Lower lobe of right lung (tissue), 2 donors: ENCODE data around the gene DYRK2. TPM values are rescaled to one million over a fixed set of nuclear protein-coding genes. Genes with fewer than 3 reads are reported as not detected.

Experiments used
- ATAC-seq, 2 donors: fragments of 200-7000 bp; cut with Tn5 transposase; one replicate each; pipeline ENCODE4 v1.9.1; 2020 to 2022; ENCODE audit warnings: mild to moderate bottlenecking in 2 of 2, moderate library complexity in 2 of 2
- DNase-seq: peaks from one replicate; pipeline ENCODE4 v3.0.0-alpha.2; 2020
- H3K27ac ChIP-seq: fragments of 200-600 bp; one replicate; pipeline ENCODE4 v1.8.0; 2022
- H3K27me3 ChIP-seq: fragments of 200-600 bp; one replicate; pipeline ENCODE4 v1.8.0; 2022; ENCODE audit warnings: low read depth
- H3K36me3 ChIP-seq: fragments of 200-600 bp; one replicate; pipeline ENCODE4 v1.8.0; 2022; ENCODE audit warnings: mild to moderate bottlenecking
- H3K4me1 ChIP-seq: fragments of 200-600 bp; one replicate; pipeline ENCODE4 v1.8.0; 2022
- H3K4me3 ChIP-seq: fragments of 200-600 bp; one replicate; pipeline ENCODE4 v1.8.0; 2022; ENCODE audit warnings: mild to moderate bottlenecking
- H3K9me3 ChIP-seq: fragments of 200-600 bp; one replicate; pipeline ENCODE4 v1.8.0; 2022
- CTCF ChIP-seq: fragments of 200-600 bp; IDR thresholded peaks from one replicate; pipeline ENCODE4 v1.8.0; 2022; ENCODE audit warnings: antibody characterized with exemption, mild to moderate bottlenecking
- intact Hi-C: fragments of 100-400 bp; cut with DNase I; formaldehyde crosslinking; loops from one replicate; pipeline ENCODE4 v1.11.0; 2022
- total RNA-seq: library from RNA; stranded (reverse); fragmentation: NEBNext Ultra II Directional; extraction: Animal tissue kit (Norgen Biotek cat#: 25700); gene quantifications from one replicate; pipeline ENCODE4 v1.2.1, GENCODE V29; 2021
- donor health status: DM: no; HTN: yes; CAD: no; lungs with severe emphysema.

DYRK2 gene
- total RNA-seq, 1 donor from 2014 or later: 17.6 TPM

GRCh38 chr12:67617629-67618028 is 30.9 kb upstream of the DYRK2 start:
- Histone ChIP-seq H3K36me3 (no peaks in the 10 kb centered on the region), H3K27me3 (no peaks in the 10 kb centered on the region), H3K4me3 (no peak overlapping the region), H3K27ac (no peak overlapping the region), H3K9me3 (no peaks in the 10 kb centered on the region), H3K4me1 (no peaks in the 10 kb centered on the region)
- DNase-seq (no peak), ATAC-seq (no peak)
- intact Hi-C loops: no loop called here
- no peak for TF ChIP-seq CTCF

- H3K9me3 ChIP-seq: no peaks in the 10 kb centered on the region
- intact Hi-C loops: no loop called here
- no peak for TF ChIP-seq CTCF
These were observed 30.2 kb upstream of the DYRK2 start for GRCh38 chr12:67618303-67618702.

GRCh38 chr12:67621112-67621511 is 27.4 kb upstream of the DYRK2 start:
- DNase-seq: no peak
- intact Hi-C loops: no loop called here
- no peaks in the 10 kb centered on the region for H3K27me3 ChIP-seq
- no peaks in the 10 kb centered on the region for H3K36me3 ChIP-seq
- no peak for ATAC-seq
- no peak overlapping the region for H3K4me3 ChIP-seq
- H3K9me3 ChIP-seq: no peaks in the 10 kb centered on the region
- H3K27ac ChIP-seq: no peak overlapping the region
- TF ChIP-seq CTCF: no peak
- no peaks in the 10 kb centered on the region for H3K4me1 ChIP-seq

More at GRCh38 chr12:67618303-67618702, 30.2 kb upstream of the DYRK2 start:
- Histone ChIP-seq H3K27me3 (no peaks in the 10 kb centered on the region), H3K4me1 (no peaks in the 10 kb centered on the region), H3K36me3 (no peaks in the 10 kb centered on the region), H3K4me3 (no peak overlapping the region), H3K27ac (no peak overlapping the region)
- no peak for DNase-seq
- no peak for ATAC-seq

- intact Hi-C loops: no loop called here
- no peaks in the 10 kb centered on the region for H3K36me3 ChIP-seq
- TF ChIP-seq CTCF: no peak
These were observed 26.6 kb upstream of the DYRK2 start for GRCh38 chr12:67621926-67622325.

GRCh38 chr12:67623259-67623658 is 25.3 kb upstream of the DYRK2 start:
- H3K36me3 ChIP-seq: no peaks in the 10 kb centered on the region
- no peak overlapping the region for H3K27ac ChIP-seq
- H3K4me3 ChIP-seq: no peak overlapping the region
- no peak for ATAC-seq
- TF ChIP-seq CTCF: no peak
- H3K9me3 ChIP-seq: no peaks in the 10 kb centered on the region
- no peak for DNase-seq
- H3K27me3 ChIP-seq: no peaks in the 10 kb centered on the region
- intact Hi-C loops: no loop called here
- H3K4me1 ChIP-seq: no peaks in the 10 kb centered on the region

More at GRCh38 chr12:67621926-67622325, 26.6 kb upstream of the DYRK2 start:
- DNase-seq (no peak), ATAC-seq (no peak)
- no peaks in the 10 kb centered on the region for H3K27me3 ChIP-seq
- no peak overlapping the region for H3K4me3 ChIP-seq
- no peaks in the 10 kb centered on the region for H3K9me3 ChIP-seq
- no peaks in the 10 kb centered on the region for H3K4me1 ChIP-seq
- no peak overlapping the region for H3K27ac ChIP-seq

- no peaks in the 10 kb centered on the region for H3K36me3 ChIP-seq
- H3K4me3 ChIP-seq: no peak overlapping the region
- H3K27ac ChIP-seq: no peak overlapping the region
- intact Hi-C loops: no loop called here
- TF ChIP-seq CTCF: no peak
- DNase-seq (no peak), ATAC-seq (no peak)
- H3K9me3 ChIP-seq: no peaks in the 10 kb centered on the region
- H3K27me3 ChIP-seq: no peaks in the 10 kb centered on the region
- no peaks in the 10 kb centered on the region for H3K4me1 ChIP-seq
These were observed 24.2 kb upstream of the DYRK2 start for GRCh38 chr12:67624355-67624754.
